Measurements from ENCODE around the gene MYH16. TPM values are rescaled to one million over a fixed set of nuclear protein-coding genes. Genes with fewer than 3 reads are reported as not detected.
"Not testable (repeated sequence)": the region's sequence is repeated elsewhere in the genome, so short reads cannot be mapped to it uniquely, and the experiment has no call there.

The MYH16 gene
- total and polyA plus RNA-seq, 9 of the 15 experiments (the other 6 are each of a cell fraction or from before 2014, with no cell fraction given): 0.09 TPM; not detected in 8

DNA sequence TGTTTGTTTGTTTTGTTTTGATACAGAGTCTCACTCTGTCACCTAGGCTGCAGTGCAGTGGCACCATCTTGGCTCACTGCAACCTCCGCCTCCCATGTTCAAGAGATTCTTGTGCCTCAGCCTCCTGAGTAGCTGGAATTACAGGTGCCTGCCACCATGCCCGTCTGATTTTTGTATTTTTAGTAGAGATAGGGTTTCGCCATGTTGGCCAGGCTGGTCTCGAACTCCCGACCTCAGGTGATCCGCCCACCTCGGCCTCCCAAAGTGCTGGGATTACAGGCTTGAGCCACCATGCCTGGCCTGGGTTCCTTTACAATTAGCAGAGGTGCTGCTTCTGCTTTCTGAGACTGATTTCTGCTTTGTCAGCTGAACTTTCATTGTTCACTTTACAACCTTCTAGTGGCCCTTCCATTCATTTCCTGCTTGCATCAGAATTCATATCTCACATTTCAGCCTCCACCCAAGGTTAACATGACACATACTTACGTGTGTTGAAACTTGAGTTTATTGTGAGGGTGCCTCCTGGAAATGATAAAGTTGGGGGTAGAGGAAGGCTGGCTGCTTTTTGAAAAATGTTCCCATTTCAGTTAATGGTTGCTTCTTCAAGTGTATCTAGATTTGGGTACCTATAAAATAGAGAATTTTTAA is 57.8 kb downstream of the MYH16 start (continued):
- not testable (repeated sequence) for TF ChIP-seq NR2C2 (CRISPR knock-in tag; IDR thresholded peaks at IDR 0.05)
- TF ChIP-seq NR2C2 (tag; IDR thresholded peaks at IDR 0.05) (peak; percentile 59), LEF1 (IDR thresholded peaks at IDR 0.05) (peak; percentile 86), SMARCE1 (IDR thresholded peaks at IDR 0.05) (peak; percentile 81), ATF4 (CRISPR knock-in tag; IDR thresholded peaks at IDR 0.05) (peak; percentile 89), ASH1L (IDR thresholded peaks at IDR 0.05; ENCODE audit: borderline replicate concordance, low read depth, partially characterized antibody) (peak; percentile 13), NFE2 (IDR thresholded peaks at IDR 0.05; ENCODE audit: low read depth) (peak; percentile 66), ARNT (IDR thresholded peaks at IDR 0.05) (peak; percentile 65 to 89), C11orf30 (IDR thresholded peaks at IDR 0.05; ENCODE audit: low read depth) (peak; percentile 100), LARP7 (IDR thresholded peaks at IDR 0.05) (peak; percentile 95), ZNF766 (CRISPR knock-in tag; conservative IDR thresholded peaks at IDR 0.05) (peak; percentile 78), ZBTB26 (CRISPR knock-in tag; IDR thresholded peaks at IDR 0.05) (0 out of 2 replicates have a peak, but pooled peaks have one; percentile 83), MEIS2 (IDR thresholded peaks at IDR 0.05; ENCODE audit: partially characterized antibody) (peak; percentile 68), CREM (IDR thresholded peaks at IDR 0.05; ENCODE audit: low read depth) (peak; percentile 71), TCF3 (CRISPR knock-in tag; IDR thresholded peaks at IDR 0.05) (peak; percentile 70), FOXP1 (CRISPR knock-in tag; IDR thresholded peaks at IDR 0.05) (peak; percentile 40; the same call in 1 of the 2 replicates), MECOM (CRISPR knock-in tag; IDR thresholded peaks at IDR 0.05) (peak; percentile 61; the same call in 1 of the 2 replicates), PHB2 (IDR thresholded peaks at IDR 0.05; ENCODE audit: low read depth) (peak; percentile 33; the same call in 1 of the 2 replicates), PKNOX1 (IDR thresholded peaks at IDR 0.05) (peak; percentile 60), LCOR (CRISPR knock-in tag; IDR thresholded peaks at IDR 0.05) (peak; percentile 49; the same call in 1 of the 2 replicates), SMARCC2 (IDR thresholded peaks at IDR 0.05; ENCODE audit: low read depth) (peak; percentile 54), MTA2 (IDR thresholded peaks at IDR 0.05; ENCODE audit: low read depth) (peak; percentile 39; the same call in 1 of the 2 replicates), ADNP (tag; IDR thresholded peaks at IDR 0.05) (peak; percentile 92), ZNF316 (IDR thresholded peaks at IDR 0.05) (peak; percentile 100)
- TF ChIP-seq, protein P1, sequence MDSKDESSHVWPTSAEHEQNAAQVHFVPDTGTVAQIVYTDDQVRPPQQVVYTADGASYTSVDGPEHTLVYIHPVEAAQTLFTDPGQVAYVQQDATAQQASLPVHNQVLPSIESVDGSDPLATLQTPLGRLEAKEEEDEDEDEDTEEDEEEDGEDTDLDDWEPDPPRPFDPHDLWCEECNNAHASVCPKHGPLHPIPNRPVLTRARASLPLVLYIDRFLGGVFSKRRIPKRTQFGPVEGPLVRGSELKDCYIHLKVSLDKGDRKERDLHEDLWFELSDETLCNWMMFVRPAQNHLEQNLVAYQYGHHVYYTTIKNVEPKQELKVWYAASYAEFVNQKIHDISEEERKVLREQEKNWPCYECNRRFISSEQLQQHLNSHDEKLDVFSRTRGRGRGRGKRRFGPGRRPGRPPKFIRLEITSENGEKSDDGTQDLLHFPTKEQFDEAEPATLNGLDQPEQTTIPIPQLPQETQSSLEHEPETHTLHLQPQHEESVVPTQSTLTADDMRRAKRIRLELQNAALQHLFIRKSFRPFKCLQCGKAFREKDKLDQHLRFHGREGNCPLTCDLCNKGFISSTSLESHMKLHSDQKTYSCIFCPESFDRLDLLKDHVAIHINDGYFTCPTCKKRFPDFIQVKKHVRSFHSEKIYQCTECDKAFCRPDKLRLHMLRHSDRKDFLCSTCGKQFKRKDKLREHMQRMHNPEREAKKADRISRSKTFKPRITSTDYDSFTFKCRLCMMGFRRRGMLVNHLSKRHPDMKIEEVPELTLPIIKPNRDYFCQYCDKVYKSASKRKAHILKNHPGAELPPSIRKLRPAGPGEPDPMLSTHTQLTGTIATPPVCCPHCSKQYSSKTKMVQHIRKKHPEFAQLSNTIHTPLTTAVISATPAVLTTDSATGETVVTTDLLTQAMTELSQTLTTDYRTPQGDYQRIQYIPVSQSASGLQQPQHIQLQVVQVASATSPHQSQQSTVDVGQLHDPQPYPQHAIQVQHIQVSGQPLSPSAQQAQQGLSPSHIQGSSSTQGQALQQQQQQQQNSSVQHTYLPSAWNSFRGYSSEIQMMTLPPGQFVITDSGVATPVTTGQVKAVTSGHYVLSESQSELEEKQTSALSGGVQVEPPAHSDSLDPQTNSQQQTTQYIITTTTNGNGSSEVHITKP (IDR thresholded peaks at IDR 0.05; ENCODE audit: partially characterized antibody): peak; percentile 54

Measured in K562 (cell line).